Measurements from ENCODE around the gene PRX. TPM values are rescaled to one million over a fixed set of nuclear protein-coding genes. Genes with fewer than 3 reads are reported as not detected.

The PRX gene
- total and polyA plus RNA-seq, 2 of the 13 experiments (the other 11 are each of a cell fraction or from before 2014, with no cell fraction given), result 0.66 TPM

DNA sequence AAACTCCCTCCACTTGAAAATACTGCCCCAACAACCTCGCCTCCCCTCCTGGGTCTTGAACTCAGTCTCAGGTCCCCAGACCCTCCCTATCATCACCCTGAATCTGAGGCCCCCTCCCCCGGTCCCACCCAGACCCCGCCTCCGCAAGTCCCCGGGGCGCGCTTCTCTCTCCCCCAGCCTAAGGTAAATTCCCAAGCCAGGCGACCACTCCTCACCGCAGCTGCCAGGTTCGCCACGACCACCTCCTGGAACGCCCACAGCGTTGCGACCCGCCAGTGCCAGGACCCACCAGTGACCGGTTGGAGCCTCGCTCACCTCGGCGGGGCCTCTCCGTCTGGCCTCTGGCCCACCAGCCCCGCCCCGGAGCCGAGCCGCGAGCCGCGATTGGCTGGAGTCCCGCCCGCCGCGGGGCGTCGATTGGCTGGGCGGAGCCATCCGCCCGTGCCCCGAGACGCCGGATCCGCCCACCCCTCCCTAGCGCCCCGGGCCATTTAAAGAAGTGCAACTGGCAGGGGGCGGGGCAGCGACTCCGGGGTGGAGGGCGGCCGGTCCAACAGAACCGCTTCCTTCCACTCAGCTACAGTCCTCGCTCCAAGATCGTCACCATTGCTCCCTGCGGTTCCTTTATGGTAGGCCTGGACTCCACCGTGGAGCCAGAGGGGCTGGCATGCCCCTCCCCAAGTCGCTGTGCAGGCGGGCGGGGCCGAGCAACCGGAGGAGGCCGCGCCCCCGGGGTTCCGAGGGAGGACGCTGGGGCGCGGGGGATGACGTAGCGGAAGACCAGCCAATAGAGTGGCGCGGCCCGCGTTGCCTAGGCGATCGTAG, 31.0 kb upstream of the PRX start, which contains the start of gene SERTAD3:
SERTAD3 (minus strand) TSS at position 336 of the 825 bp plus-strand sequence. CDS start 2,255 bp downstream, outside the sequence.
- Histone ChIP-seq H3K36me3 (replicated peaks in 1 of 2; ENCODE audit: control insufficient read depth in 1 of 2, insufficient read depth in 2 of 2, low read length in 2 of 2) (peaks cover 9 to 25% of the 10 kb centered on the region in 2 experiments; a peak in 4 of 5 replicates), H3K9me3 (ENCODE audit: low read length) (no peaks in the 10 kb centered on the region), H4K20me1 (ENCODE audit: insufficient read depth, low read length) (peaks cover 13% of the 10 kb centered on the region), H3K4me3 (replicated peaks in 1 of 3; ENCODE audit: insufficient read depth in 1 of 3, low read depth in 2 of 3, low read length in 3 of 3) (peak within 1 kb of the TSS; percentile 88 to 99 (median 92)), H3K79me2 (ENCODE audit: insufficient read depth, low read length) (peaks cover 27% of the 10 kb centered on the region), H3K4me2 (ENCODE audit: low read depth, low read length) (peak within 1 kb of the TSS; percentile 96), H3K4me1 (ENCODE audit: insufficient read depth, low read length) (peaks cover 12% of the 10 kb centered on the region), H3K9ac (ENCODE audit: insufficient read depth, low read depth, low read length) (peak within 1 kb of the TSS; percentile 100), H3K27ac (ENCODE audit: extremely low read length, insufficient read depth, low read length) (peak within 1 kb of the TSS; percentile 98), H2AFZ (ENCODE audit: low read length) (peak within 1 kb of the TSS; percentile 99), H3K27me3 (ENCODE audit: control insufficient read depth in 1 of 2, insufficient read depth in 2 of 2, low read length in 2 of 2) (peaks cover 0 to 5% of the 10 kb centered on the region in 2 experiments; a peak in 1 of 5 replicates)
- no peak for FAIRE-seq
- peak; percentile 85 for ATAC-seq
- WGBS (ENCODE audit: low lambda C conversion rate), result under 1% methylated on average over 33 of the region's 72 CpGs
- intact Hi-C loops (cut with micrococcal nuclease; ENCODE audit: unreplicated experiment) (loop anchor here (1.0 to 5.0 kb wide), 4 partner anchors 11 to 1042 kb away; partner anchors contain the start of gene BLVRB), in situ Hi-C loops (cut with HindIII; ENCODE audit: extremely low pct_ligation_motif_present, low pct_unique_long_range_greater_than_20kb) (no loop called here)
- ChIA-PET CTCF (ENCODE audit: low intra/inter-chr PET ratio, low total read pairs) (interaction anchor here (0.9 kb wide), 2 partner anchors 18 to 24 kb away, joined by 4 to 5 read pairs; partner anchors contain the start of gene SERTAD1), POLR2A (interaction anchor here (0.8 to 4.6 kb wide), 8 partner anchors 10 to 334 kb away, joined by 3 to 80 read pairs (median 29); partner anchors contain the start of genes BLVRB, RAB4B and SERTAD1)
- DNase-seq (ENCODE audit: low spot score), result peak; percentile 87
- BruUV-seq (replicated peaks), result no TSS peak
- peak; percentile 64; the same call in 1 of the 2 replicates for TF ChIP-seq ZBTB20 (CRISPR knock-in tag; IDR thresholded peaks at IDR 0.05; ENCODE audit: borderline replicate concordance, low read depth)
- peak; percentile 87 for TF ChIP-seq TIGD3 (CRISPR knock-in tag; IDR thresholded peaks at IDR 0.05; ENCODE audit: borderline replicate concordance)
- TF ChIP-seq, protein P1, sequence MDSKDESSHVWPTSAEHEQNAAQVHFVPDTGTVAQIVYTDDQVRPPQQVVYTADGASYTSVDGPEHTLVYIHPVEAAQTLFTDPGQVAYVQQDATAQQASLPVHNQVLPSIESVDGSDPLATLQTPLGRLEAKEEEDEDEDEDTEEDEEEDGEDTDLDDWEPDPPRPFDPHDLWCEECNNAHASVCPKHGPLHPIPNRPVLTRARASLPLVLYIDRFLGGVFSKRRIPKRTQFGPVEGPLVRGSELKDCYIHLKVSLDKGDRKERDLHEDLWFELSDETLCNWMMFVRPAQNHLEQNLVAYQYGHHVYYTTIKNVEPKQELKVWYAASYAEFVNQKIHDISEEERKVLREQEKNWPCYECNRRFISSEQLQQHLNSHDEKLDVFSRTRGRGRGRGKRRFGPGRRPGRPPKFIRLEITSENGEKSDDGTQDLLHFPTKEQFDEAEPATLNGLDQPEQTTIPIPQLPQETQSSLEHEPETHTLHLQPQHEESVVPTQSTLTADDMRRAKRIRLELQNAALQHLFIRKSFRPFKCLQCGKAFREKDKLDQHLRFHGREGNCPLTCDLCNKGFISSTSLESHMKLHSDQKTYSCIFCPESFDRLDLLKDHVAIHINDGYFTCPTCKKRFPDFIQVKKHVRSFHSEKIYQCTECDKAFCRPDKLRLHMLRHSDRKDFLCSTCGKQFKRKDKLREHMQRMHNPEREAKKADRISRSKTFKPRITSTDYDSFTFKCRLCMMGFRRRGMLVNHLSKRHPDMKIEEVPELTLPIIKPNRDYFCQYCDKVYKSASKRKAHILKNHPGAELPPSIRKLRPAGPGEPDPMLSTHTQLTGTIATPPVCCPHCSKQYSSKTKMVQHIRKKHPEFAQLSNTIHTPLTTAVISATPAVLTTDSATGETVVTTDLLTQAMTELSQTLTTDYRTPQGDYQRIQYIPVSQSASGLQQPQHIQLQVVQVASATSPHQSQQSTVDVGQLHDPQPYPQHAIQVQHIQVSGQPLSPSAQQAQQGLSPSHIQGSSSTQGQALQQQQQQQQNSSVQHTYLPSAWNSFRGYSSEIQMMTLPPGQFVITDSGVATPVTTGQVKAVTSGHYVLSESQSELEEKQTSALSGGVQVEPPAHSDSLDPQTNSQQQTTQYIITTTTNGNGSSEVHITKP (CRISPR knock-in tag; IDR thresholded peaks at IDR 0.05; ENCODE audit: low read depth), result peak; percentile 70; the same call in 1 of the 2 replicates
- TF ChIP-seq ZFP82 (CRISPR knock-in tag; IDR thresholded peaks at IDR 0.05; ENCODE audit: borderline replicate concordance), result no peak
- TF ChIP-seq THAP11 (CRISPR knock-in tag; IDR thresholded peaks at IDR 0.05), result peak; percentile 70
- TF ChIP-seq GATAD2A (CRISPR knock-in tag; IDR thresholded peaks at IDR 0.05), result peak; percentile 37; the same call in 1 of the 2 replicates
- TF ChIP-seq, protein P2, sequence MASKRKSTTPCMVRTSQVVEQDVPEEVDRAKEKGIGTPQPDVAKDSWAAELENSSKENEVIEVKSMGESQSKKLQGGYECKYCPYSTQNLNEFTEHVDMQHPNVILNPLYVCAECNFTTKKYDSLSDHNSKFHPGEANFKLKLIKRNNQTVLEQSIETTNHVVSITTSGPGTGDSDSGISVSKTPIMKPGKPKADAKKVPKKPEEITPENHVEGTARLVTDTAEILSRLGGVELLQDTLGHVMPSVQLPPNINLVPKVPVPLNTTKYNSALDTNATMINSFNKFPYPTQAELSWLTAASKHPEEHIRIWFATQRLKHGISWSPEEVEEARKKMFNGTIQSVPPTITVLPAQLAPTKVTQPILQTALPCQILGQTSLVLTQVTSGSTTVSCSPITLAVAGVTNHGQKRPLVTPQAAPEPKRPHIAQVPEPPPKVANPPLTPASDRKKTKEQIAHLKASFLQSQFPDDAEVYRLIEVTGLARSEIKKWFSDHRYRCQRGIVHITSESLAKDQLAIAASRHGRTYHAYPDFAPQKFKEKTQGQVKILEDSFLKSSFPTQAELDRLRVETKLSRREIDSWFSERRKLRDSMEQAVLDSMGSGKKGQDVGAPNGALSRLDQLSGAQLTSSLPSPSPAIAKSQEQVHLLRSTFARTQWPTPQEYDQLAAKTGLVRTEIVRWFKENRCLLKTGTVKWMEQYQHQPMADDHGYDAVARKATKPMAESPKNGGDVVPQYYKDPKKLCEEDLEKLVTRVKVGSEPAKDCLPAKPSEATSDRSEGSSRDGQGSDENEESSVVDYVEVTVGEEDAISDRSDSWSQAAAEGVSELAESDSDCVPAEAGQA (IDR thresholded peaks at IDR 0.05; ENCODE audit: low read depth), result no peak; the same call in 1 of the 2 replicates
- TF ChIP-seq, protein P2 (CRISPR knock-in tag; IDR thresholded peaks at IDR 0.05; ENCODE audit: borderline replicate concordance), result no peak
- TF ChIP-seq GATA4 (IDR thresholded peaks at IDR 0.05; ENCODE audit: borderline replicate concordance, low read depth), result peak; percentile 39; the same call in 1 of the 2 replicates
- TF ChIP-seq RFX1 (IDR thresholded peaks at IDR 0.05), result peak; percentile 86
- no peak for TF ChIP-seq EZH2 (conservative IDR thresholded peaks at IDR 0.05; ENCODE audit: low read depth, low read length)
- TF ChIP-seq TRIM24 (CRISPR knock-in tag; IDR thresholded peaks at IDR 0.05), result no peak

Measured in HepG2 (cell line).